ENCODE data around the gene GMCL2. TPM values are rescaled to one million over a fixed set of nuclear protein-coding genes. Genes with fewer than 3 reads are reported as not detected.

Gene GMCL2
- total and polyA plus RNA-seq, 2 experiments from 2014 or later: not detected

Other genes with a start within 250 kb of the GMCL2 start
- not detected in 2 replicates for gene PROP1, start 191.1 kb downstream of the GMCL2 start, total RNA-seq
- 0.10 TPM in 1 of 2 replicates, not detected in the other for gene PROP1, start 191.1 kb downstream of the GMCL2 start, polyA plus RNA-seq
- gene N4BP3, start 73.8 kb downstream of the GMCL2 start, total RNA-seq: 1.4 and 2.3 TPM in 2 replicates
- gene N4BP3, start 73.8 kb downstream of the GMCL2 start, polyA plus RNA-seq: 1.3 and 1.6 TPM in 2 replicates
- gene RMND5B, start 56.4 kb downstream of the GMCL2 start, total RNA-seq: 24.6 and 27.2 TPM in 2 replicates
- gene RMND5B, start 56.4 kb downstream of the GMCL2 start, polyA plus RNA-seq: 33.2 and 42.2 TPM in 2 replicates
- gene NHP2, start 33.5 kb downstream of the GMCL2 start, total RNA-seq: 178 and 188 TPM in 2 replicates
- 148 and 149 TPM in 2 replicates for gene NHP2, start 33.5 kb downstream of the GMCL2 start, polyA plus RNA-seq
- 83.2 and 85.2 TPM in 2 replicates for gene HNRNPAB, start 17.2 kb upstream of the GMCL2 start, total RNA-seq
- gene HNRNPAB, start 17.2 kb upstream of the GMCL2 start, polyA plus RNA-seq: 169 and 175 TPM in 2 replicates
- 35.4 and 40.3 TPM in 2 replicates for gene PHYKPL, start 45.4 kb upstream of the GMCL2 start, total RNA-seq
- gene PHYKPL, start 45.4 kb upstream of the GMCL2 start, polyA plus RNA-seq: 60.0 and 82.2 TPM in 2 replicates